GM06990 (cell line): ENCODE data around the gene SLC41A2.
"Not testable (repeated sequence)": the region's sequence is repeated elsewhere in the genome, so short reads cannot be mapped to it uniquely, and the experiment has no call there.

Experiments used
- DNase-seq: peaks from one replicate; pipeline ENCODE4 v3.0.0-alpha.2; 2011; ENCODE audit not compliant: insufficient read length; ENCODE audit errors: extremely low read depth
- H3K27me3 ChIP-seq: replicated peaks from 2 replicates; pipeline ENCODE4 v1.6.0; 2011; ENCODE audit warnings: low read length; ENCODE audit not compliant: control insufficient read depth, insufficient read depth
- H3K36me3 ChIP-seq: 2 replicates; pipeline ENCODE4 v1.5.1; 2011; ENCODE audit warnings: low read length; ENCODE audit not compliant: control insufficient read depth, insufficient read depth
- H3K4me3 ChIP-seq: replicated peaks from 2 replicates; pipeline ENCODE4 v1.5.1; 2011; ENCODE audit warnings: low read depth, mild to moderate bottlenecking, control low read depth, low read length
- TF ChIP-seq, protein P1 (sequence below): IDR thresholded peaks from 2 replicates; pipeline ENCODE4 v1.5.1; 2011; ENCODE audit warnings: low read length, control low read depth, mild to moderate bottlenecking, inconsistent platforms; ENCODE audit not compliant: insufficient read depth, poor library complexity, severe bottlenecking

The SLC41A2 gene

DNA sequence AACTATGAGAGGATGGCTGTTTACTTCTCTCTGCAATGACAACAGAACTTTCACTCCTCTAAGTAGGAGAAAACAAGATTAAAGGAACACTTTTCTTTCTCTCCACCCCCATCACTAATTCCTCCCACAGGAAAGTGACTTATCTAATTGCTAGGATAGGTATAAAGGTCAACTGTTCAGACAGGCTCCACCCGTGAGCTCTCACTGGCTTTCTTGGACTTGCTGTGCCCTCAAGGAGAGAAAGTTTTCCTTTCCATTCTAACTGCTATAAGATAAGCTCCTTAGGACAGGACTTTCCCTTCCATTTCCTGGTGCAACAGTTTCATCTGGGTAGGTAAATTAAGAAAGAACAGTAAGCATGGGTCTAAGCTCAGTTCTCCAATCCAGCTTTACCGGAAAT lies 4.8 kb downstream of the SLC41A2 start:
- Histone ChIP-seq H3K27me3 (no peaks in the 10 kb centered on the region), H3K4me3 (no peak overlapping the region), H3K36me3 (no peaks in the 10 kb centered on the region)
- TF ChIP-seq, protein P1, sequence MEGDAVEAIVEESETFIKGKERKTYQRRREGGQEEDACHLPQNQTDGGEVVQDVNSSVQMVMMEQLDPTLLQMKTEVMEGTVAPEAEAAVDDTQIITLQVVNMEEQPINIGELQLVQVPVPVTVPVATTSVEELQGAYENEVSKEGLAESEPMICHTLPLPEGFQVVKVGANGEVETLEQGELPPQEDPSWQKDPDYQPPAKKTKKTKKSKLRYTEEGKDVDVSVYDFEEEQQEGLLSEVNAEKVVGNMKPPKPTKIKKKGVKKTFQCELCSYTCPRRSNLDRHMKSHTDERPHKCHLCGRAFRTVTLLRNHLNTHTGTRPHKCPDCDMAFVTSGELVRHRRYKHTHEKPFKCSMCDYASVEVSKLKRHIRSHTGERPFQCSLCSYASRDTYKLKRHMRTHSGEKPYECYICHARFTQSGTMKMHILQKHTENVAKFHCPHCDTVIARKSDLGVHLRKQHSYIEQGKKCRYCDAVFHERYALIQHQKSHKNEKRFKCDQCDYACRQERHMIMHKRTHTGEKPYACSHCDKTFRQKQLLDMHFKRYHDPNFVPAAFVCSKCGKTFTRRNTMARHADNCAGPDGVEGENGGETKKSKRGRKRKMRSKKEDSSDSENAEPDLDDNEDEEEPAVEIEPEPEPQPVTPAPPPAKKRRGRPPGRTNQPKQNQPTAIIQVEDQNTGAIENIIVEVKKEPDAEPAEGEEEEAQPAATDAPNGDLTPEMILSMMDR, result no peak
- DNase-seq, result no peak

DNA sequence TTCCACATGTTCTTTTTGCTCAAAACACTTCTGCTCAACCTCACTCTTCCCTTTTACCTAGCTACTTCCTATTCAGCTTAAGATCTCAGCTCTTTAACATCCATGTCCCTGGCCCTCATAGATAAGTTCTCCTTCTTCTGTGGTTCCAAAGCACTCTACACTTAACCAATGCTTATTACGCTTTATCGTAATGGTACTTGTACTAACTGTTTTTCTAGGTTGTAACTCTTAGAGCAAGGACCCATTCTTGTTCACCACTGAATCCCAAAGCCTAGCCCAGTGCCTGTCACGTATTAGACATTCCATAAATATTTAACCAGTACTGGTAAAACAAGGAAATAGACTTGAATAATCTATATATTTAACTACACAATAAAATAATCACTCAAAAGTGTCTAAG lies 5.3 kb downstream of the SLC41A2 start:
- no peaks in the 10 kb centered on the region for H3K36me3 ChIP-seq
- H3K27me3 ChIP-seq, result no peaks in the 10 kb centered on the region
- no peak overlapping the region for H3K4me3 ChIP-seq
- TF ChIP-seq, protein P1, result no peak
- DNase-seq, result no peak

DNA sequence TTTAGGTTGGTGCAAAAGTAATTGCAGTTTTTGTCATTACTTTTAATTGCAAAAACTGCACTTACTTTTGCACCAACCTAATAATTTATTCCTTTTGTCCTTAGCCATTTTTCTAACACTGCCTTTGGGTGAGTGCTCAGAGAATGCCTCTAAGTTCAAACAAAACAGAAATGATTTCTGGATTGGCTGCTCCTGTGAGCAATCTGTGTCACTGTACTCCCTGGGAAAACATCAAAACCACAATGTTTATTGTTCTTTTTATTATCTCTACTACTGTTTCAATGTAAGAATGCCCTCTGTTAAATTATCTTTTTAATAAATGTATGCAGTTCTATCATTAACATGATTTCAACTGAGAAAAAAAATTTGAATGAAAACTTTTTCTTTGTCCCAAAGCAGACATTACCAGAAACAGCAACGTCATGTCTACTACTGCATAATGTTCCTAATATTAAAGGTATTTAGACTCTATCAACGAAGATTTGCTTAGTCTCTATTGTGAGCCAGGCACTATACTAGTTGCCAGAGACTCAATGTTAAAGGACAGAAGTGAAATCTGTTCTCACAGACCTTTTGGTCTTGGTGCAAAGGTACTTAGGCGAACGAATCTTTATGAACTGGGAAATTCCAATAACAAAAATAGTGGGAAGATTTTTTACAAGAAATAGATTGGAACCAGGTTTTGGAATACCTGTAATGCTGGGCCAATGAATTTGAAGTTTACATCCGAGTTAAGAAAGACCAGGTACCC lies 6.2 kb downstream of the SLC41A2 start:
- Histone ChIP-seq H3K36me3 (no peaks in the 10 kb centered on the region), H3K4me3 (no peak overlapping the region), H3K27me3 (no peaks in the 10 kb centered on the region)
- TF ChIP-seq, protein P1, result no peak
- DNase-seq, result no peak

DNA sequence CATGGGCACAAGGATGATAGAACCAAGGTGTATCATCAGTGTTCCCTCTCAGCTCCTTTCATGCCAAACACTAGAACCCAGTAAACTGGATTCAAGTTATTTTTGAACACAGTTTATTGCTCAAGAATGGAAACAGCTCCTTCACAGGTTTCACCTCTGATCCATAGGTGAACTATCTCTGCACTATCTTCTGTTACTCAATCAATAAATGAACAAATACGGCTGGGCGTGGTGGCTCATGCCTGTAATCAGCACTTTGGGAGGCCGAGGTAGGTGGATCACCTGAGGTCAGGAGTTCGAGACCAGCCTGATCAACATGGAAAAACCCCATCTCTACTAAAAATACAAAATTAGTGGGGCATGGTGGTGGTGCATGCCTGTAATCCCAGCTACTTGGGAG lies 9.4 kb downstream of the SLC41A2 start:
- DNase-seq, H3K4me3 ChIP-seq, H3K27me3 ChIP-seq, H3K36me3 ChIP-seq: not testable (repeated sequence)

DNA sequence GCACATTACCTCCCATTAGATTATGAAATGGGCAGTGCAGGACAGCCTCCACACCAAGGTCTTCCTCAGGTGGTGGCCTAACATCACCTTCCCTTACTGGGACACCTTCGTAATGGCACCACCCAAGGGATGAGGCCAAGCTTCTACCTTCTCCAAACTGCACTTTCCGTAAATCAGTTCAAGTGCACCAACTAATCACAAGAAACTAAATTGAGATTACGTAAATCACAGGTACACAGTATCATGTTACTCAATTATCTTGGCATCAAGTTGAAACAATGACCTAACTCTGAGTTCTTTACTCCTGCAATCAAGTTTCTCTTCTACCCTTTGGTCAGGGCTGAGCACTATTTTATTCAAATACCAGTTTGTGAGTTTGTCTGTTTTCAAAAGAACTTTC lies 13.8 kb downstream of the SLC41A2 start:
- H3K36me3 ChIP-seq, result no peaks in the 10 kb centered on the region
- no peak overlapping the region for H3K4me3 ChIP-seq
- DNase-seq, result no peak
- TF ChIP-seq, protein P1, result no peak
- H3K27me3 ChIP-seq, result no peaks in the 10 kb centered on the region

DNA sequence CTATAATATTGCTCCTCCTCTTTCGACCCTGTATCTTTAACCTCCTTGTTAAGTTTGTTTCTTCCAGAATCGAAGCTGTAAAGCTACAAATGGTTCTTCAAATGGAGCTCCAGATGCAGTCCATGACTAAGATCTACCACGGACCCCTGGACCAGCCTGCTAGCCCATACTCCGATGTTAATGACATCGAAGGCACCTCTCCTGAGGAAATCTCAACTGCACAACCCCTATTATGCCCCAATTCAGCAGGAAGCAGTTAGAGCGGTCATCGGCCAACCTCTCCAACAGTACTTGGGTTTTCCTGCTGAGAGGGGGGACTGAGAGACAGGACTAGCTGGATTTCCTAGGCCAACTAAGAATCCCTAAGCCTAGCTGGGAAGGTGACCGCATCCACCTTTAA lies 14.7 kb downstream of the SLC41A2 start:
- not testable (repeated sequence) for H3K36me3 ChIP-seq, H3K4me3 ChIP-seq, H3K27me3 ChIP-seq, DNase-seq

DNA sequence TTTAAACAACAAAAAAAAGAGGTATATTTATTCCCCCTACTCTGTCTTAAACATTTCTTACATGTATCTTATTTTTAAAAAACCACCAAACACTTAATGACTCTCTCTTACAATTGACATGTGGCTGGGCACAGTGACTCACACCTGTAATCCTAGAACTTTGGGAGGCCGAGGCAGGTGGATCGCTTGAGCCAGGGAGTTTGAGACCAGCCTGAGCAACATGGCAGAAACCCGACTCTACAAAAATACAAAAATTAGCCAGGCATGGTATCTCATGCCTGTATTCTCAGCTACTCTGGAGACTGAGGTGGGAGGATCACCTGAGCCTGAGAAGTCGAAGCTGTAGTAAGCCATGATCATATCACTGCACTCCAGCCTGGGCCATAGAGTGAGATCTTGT lies 16.0 kb downstream of the SLC41A2 start:
- Histone ChIP-seq H3K27me3 (no peaks in the 10 kb centered on the region), H3K4me3 (no peak overlapping the region), H3K36me3 (no peaks in the 10 kb centered on the region)
- DNase-seq, result no peak
- TF ChIP-seq, protein P1, result no peak
